ENCODE results near the gene GNMT.

DNA sequence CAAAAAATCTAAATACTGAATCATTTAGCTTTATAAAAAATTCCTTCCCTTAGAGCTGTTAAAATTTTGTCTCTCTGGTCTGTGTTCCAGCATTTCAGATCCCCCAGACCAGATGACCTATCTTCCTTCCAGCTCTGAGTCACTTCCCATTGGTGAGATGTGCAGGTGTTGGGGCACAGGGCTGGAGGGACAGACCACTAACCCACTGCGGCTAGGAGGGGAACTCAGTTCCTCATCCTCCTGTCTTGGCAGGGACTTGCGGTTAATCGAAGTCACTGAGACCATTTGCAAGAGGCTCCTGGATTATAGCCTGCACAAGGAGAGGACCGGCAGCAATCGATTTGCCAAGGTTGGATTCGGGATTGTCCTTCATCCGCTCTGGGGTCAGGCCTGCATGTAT, 25.2 kb upstream of the GNMT start:
- TF ChIP-seq, protein P1, sequence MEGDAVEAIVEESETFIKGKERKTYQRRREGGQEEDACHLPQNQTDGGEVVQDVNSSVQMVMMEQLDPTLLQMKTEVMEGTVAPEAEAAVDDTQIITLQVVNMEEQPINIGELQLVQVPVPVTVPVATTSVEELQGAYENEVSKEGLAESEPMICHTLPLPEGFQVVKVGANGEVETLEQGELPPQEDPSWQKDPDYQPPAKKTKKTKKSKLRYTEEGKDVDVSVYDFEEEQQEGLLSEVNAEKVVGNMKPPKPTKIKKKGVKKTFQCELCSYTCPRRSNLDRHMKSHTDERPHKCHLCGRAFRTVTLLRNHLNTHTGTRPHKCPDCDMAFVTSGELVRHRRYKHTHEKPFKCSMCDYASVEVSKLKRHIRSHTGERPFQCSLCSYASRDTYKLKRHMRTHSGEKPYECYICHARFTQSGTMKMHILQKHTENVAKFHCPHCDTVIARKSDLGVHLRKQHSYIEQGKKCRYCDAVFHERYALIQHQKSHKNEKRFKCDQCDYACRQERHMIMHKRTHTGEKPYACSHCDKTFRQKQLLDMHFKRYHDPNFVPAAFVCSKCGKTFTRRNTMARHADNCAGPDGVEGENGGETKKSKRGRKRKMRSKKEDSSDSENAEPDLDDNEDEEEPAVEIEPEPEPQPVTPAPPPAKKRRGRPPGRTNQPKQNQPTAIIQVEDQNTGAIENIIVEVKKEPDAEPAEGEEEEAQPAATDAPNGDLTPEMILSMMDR (IDR thresholded peaks at IDR 0.05; ENCODE audit: low read length), result no peak
- TF ChIP-seq EZH2 (IDR thresholded peaks at IDR 0.05; ENCODE audit: borderline replicate concordance, low read length), result no peak
